Stimulated activated CD4-positive, alpha-beta T cell treated with anti-CD3 and anti-CD28 coated beads, Interleukin-1b, Interleukin-23, amount 100 ng/mL, for 48 hours (primary cell): Measurements from ENCODE around the gene LILRB3.
"Not testable (repeated sequence)": the region's sequence is repeated elsewhere in the genome, so short reads cannot be mapped to it uniquely, and the experiment has no call there.

Source experiments
- DNase-seq: peaks from one replicate; pipeline ENCODE4 v3.0.0-alpha.2; 2020

LILRB3 gene

DNA sequence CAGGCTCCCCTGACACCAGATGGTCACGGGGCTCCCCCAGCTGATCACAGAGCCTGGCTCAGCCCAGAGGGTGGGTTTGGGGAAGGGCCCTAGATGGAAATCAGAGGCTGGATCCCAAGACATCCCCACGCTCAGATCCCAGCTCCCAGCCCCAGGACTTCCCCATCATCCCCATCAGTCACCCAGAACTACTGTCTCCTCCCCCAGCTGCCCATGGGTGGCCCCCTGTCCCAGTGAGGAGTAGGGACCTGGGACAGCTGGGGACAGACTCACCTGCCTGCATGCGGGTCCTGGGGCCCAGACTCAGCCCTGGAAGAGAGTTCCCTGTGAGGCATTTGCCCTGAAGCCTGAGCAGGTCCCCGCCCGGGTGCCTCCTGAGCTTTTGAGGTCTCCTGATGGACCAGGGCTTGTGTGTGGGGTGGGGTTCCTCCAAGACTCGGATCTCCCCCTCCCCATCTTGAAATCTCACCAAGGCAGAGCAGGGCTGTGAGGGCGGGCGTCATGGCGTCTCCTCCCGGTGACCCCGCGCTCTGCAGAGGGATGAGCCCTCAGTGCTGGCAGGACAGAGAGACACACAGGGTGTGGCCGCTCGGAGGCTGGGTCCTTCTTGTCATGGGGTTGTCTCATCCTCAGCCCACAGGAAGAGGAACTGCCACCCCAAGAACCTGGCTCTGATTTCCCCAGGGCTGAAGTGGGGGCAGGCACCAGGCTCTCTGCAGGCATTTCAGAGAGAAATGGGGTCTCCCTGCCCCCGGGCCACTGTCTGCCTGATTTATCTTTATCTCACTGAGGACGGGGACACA lies at the start of gene LILRB3:
TSS of gene LILRB3 (minus strand) at position 534 of the 803 bp plus-strand sequence. CDS start at position 503, 31 bp downstream.
- not testable (repeated sequence) for DNase-seq

DNA sequence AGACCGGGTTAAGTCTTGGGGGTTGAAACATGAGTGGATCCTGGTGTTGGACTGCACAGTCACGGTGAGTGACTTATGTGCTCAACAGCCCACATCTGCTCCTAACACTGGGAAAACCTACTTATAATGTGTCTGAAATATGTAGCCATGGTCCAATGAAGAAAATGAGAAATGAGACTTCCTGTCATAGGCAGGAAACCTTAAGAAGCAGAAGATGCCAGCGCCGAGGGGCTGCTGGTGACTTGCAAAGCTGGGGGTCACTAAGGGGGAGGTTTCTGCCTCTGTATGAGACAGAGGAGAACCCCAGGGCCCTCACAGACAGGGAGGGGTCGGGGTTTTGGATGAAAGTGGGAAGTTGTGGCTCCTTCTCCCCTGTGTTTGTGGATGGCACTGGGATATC lies 49.4 kb upstream of the LILRB3 start:
- DNase-seq: not testable (repeated sequence)

DNA sequence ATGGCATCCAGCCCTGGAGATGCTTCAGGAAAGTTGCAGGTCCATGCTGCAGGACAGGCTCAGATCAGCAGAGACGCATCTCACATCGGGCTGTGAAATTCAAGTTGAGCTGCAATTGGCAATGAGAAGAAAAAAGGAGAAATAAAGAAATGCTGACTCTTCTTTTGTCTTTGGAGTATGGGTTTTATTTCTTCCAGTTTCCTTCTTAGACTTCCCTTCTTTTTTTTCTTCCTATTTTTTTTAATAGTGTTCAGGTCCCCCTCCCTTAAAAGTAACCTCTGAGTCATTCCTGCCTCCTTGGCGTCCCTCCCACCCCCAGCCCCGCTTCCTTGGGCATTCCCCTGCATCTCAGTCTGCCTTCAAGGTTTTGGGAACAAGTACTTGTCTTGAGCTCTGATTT lies 48.8 kb upstream of the LILRB3 start:
- DNase-seq: not testable (repeated sequence)

DNA sequence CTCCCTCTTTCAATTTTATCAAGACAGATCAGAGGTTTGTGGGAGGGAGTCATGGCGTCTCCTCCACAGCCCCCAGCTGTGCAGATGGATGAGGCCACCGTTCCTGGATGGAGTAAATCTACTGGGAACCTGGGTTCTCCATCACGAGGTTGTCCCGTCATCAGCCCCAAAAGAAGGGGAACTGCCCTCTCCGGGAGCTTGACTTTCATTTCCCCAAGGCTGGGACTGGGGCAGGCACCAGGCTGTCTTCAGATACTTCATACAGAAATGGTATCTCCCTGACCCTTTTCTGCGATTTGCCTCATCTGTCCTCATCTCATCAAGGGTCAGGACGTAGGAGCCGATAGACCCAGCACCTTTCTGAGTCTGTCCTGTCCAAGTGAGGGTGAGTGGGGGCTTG lies 48.3 kb upstream of the LILRB3 start:
- no peak for DNase-seq

DNA sequence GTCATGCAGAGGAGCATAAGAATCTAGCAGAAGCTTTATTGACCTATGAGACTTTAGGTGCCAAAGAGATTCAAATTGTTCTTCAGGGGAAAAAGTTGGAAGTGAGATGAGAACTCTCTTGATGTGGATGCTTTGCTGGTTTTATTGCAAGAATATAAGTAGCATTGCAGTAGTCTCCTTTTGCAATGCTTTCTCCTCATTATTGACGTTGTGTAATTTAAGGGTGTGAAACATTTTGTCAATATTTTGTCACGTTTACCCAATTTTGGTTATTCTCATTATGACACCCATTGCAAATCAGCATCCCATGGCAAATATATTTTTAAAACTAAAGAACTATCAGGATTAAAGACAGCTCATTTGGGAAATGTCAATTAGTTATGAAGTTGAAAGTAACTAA lies 46.1 kb upstream of the LILRB3 start:
- no peak for DNase-seq

DNA sequence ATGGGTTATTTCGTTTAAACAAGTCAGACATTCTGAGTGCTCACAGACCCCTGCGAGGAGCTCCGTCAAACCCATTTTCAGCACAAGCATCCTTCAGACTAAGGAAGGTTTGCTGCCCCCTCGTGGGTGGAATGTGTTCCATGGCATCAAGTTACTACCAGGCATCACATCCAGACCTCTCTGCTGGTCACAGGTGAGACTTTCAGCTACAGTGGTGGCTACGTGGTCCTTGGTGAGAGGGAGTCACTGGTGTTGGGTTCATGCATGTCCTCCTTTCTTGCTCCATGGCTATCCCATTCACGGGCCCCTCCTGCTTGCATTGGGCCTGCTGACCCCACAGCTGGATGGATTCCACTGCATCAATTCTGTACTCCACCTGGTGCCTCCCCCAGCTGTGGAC lies 43.3 kb upstream of the LILRB3 start:
- peak; percentile 71 for DNase-seq

DNA sequence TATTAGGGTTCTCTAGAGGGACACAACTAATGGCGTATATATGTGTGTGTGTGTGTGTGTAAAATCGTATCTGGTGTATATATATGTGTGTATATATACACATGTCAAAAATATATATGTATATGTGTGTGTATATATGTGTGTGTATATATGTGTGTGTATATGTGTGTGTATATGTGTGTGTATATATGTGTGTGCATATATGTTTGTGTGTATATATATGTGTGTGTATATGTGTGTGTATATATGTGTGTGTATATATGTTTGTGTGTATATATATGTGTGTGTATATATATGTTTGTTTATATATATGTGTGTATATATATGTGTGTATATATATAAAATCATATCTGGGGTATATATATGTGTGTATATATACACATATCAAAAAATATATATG lies 39.7 kb upstream of the LILRB3 start:
- no peak for DNase-seq

DNA sequence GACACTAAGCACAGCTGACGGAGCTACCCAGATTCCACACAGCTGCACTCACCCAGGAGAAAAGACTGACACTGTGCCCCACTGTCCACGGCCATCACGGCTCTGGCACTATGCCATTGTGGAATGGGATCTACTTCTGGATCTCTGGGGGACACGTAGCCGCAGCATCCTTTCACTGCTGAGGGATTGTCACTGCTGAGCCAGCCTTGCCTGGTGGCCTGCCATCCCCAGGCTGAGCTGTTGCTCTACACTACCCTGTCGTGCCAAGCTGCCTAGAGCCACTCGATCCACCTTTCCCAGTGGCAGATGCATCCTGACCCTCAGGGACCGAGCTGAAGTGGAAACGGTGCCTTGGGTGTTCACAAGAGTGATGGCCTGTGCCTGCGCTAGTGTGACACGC lies 39.3 kb upstream of the LILRB3 start:
- DNase-seq: no peak

DNA sequence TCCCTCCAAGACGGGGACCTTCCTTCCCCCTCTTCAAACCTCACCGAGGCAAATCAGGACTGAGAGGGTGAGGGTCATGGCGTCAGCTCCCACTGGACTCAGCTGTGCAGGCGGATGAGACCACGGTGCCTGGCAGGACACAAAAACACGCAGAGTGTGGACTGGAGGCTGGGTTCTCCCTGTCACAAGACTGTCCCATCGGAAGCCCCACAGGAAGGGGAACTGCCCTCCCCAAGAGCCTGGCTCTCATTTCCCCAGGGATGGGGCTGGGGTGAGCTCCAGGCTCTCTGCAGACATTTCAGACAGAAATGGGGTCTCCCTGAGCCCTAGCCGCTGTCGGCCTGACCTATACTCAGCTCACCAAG lies 34.3 kb upstream of the LILRB3 start, which contains the start of gene LILRB5:
TSS of gene LILRB5 (minus strand) at position 158 of the 365 bp plus-strand sequence. CDS start at position 78, 80 bp downstream.
- no peak for DNase-seq

DNA sequence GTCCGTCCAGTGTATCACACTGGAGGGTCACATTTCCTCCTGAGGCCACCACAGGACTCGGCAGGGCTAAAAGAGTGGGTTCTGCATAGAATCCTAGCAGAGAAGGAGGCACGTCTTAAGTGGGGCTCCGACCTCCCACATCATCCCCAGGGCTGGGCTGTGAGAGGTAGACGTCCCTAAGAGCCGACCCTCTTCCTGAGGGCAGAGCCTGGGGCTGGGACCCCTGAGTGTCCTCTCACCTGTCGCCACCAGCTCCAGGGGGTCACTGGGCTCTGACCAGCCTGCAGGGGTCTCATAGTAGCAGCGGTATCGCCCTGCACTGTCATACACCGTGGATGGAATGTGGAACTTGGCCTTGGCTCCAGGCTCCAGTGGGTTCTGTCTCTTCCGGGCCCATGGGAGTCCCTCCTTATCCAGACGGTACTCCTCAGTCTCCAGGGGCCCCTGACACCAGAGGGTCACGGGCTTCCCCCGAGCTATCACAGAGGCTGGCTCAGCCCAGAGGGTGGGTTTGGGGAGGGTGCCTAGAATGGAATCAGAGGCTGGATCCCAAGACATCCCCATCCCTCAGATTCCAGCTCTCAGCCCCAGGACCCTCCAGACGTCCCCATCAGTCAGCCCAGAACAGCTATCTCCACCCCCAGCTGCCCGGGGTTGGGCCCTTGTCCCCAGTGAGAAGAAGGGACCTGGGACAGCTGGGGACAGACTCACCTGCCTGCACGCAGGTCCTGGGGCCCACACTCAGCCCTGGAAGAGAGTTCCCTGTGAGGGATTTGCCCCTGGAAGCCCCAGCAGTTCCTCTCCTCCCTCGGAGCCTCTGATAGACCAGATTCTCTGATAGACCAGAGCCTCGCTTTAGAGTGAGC lies 33.7 kb upstream of the LILRB3 start:
- no peak for DNase-seq

DNA sequence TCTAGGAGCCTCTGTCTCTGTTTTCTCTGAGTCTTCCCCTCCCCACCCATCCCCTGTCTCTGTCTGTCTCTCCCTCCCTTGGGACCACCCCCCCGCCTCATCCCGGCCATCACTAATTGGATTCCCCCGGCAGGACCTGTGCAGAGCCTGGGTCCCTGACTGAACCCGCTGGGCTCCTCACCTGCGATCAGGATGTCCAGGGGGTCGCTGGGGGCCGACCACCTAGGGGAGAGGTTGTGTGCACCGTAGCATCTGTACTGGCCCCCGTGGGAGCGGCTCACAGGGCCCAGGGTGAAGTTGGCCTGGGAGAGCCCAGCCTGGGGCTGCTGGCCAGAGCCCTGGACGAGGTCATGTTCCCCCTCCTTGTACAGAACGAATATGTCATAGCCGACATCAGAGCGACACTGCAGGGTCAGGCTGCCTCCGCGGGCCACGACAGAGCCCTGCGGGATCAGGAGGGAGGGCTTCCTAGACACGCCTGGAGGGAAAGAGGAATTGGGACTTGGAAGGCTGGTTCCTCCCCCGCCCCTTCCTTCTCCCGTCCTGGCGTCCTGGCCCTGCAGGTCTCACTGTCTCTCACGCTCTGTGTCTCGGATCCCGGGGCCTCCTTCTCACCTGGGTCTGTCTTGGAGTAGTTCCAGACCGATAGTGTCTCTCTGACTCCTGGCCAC lies 32.4 kb upstream of the LILRB3 start:
- DNase-seq: no peak

DNA sequence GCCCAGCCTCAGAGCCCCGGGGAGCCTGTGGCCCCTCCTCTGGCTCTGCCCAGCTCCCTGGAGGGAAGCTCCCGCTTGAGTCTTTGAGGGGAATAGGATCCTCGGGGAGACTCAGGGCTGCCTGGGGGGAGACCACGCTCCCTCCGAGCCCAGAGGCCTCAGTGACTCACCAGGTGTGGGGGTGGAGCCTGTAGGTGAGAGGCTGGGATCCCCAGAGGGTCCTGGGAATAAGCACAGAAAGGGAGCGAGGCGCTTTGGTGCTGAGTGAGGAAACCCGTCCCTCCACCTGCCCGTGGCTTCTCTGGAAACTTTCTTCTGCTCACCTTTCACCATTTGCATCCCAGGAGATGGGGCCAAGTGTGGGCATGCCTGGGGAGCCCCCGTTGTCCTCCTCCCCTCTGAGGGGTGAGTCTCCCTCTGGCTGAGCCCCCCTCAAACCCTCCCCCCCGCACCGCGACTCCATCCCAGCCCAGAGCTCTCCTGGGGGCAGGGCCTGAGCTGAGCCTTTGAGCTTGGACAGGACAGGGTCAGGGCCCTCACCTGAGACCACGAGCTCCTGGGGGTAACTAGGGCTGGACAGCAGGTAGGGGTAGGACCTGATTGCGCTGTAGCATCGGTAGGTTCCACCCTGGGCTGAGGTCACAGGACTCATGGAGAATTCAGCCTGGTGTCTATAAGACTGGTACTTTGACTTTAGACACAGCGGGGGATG lies 31.5 kb upstream of the LILRB3 start:
- no peak for DNase-seq

DNA sequence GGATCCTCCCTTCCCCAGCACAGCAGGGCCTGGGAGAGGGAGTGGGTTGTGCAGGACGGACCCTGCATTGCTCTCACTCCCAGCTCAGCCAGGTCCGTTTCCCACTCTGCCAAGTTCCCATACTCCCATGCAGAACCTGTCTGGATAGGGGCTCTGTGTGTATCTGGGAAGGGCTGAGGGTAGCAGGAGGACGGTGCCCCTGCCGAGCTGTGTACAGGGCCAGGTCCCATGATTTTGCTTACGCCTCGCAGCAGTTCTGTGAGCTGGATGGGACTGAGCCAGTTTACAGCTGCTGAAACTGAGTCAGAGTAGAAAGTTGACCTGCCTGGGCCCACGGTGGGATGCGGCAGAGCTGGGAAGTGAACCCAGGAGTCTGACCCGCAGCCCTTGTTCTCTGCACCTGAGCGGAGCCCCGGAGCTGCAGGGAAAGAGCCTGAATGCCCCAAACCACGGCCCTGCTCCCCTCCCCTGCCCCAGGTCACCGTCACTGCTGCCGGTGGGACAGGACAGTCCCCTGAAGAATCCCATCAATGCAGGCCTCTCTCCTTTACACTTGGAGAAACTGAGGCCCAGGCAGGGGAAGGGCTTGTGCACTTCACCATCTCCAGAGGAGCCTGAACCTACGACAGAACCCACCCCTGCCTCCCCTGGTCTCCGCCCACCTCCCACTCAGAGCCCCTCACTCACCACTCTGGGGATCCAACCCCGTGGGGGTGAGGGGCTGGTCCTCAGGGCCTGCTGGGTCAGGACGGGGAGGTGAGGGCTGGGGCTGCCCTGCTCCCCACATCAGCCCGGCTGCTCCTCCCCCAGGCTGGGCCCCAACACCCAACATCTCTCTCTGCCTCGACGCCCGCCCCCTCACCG lies 30.8 kb upstream of the LILRB3 start:
- DNase-seq: no peak

DNA sequence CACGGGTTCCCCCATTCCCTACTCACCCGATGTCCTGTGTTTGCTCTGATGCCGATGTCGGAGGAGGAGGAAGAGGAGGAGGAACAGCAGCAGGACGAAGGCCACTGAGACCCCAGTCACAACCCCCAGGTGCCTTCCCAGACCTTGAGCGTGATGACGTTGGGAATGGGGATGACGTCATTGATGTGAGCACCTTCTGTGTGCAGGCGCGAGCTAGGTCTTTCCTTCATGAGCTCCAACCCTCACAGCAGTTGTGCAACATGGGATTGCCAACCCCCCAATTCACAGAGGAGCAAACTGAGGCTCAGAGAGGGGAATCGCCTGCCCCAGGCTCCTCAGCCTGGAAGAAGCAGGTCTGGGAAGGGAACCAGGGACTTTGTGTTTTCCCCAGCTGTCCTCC lies 30.0 kb upstream of the LILRB3 start:
- DNase-seq: no peak

DNA sequence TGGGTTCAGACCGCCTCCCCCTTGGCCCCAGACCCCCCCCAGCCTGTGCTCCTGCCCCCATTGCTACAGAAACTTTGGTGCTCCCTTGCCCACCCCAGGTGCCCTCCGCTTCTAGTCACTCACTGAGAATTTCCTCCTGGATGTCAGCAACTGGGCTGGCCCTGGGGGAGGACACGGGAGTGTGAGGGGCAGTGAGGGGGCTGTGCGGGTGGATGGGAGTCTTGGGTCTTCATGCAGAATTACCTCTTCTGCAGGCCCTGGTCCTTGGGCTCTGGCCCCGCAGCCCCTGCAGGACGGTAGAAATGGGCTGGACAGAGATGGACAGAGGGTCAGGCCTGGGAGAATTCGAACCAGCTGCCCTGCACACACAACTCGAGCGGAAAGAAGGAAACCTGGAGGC lies 29.4 kb upstream of the LILRB3 start:
- no peak for DNase-seq

DNA sequence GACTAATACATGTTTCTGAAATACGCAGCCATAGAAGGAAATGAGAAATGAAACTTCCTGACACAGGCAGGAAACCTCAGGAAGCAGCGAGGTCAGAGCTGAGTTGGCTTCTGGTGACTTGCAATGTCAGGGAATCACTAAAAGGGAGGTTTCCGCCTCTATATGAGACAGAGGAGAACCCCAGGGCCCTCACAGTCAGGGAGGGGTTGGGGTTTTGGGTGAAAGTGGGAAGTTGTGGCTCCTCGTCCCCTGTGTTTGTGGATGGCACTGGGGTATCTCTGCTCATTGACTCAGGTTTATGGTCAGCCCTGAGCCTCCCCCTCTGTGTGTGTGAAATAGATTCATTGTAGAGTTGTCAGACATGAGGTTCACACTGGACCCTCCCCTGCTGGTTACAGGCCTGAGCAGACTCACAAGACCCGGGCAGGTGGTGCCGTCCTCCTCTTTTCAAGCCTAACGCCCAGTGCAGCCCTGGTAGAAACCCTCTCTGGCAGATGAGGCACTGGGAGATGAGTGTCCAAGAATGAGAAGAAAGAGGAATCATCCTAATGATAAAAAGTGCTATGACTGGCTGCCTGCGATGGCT lies 25.3 kb upstream of the LILRB3 start:
- peak; percentile 59 for DNase-seq

DNA sequence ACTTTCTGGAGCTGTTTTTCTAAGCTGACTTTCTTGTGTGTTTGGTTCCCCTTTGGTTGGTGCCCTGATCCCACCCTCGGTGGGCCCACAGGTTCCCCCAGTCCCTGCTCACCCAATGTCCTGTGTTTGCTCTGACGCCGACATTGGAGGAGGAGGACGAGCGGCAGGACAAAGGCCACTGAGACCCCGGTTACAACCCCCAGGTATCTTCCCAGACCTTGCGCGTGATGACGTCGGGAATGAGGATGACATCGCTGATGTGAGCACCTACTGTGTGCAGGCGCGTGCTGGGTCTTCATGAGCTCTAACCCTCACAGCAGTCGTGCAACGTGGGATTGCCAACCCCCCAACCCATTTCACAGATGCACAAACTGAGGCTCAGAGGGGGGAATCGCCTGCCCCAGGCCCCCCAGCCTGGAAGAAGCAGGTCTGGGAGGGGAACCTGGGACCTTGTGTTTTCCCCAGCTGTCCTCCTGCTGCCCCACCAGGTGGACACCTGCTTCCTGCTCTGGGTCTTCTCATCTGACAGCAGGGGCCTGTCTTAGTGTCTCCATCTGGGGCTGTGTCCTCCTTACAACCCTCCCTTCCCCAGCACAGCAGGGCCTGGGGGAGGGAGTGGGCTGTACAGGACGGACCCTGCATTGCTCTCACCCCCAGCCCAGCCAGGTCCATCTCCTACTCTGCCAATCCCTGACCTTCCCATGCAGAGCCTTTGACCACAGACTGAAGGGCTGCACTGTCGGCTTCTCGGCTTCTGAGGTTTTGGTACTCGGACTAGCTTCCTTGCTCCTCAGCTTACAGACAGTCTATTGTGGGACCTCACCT lies 24.5 kb upstream of the LILRB3 start:
- no peak for DNase-seq

DNA sequence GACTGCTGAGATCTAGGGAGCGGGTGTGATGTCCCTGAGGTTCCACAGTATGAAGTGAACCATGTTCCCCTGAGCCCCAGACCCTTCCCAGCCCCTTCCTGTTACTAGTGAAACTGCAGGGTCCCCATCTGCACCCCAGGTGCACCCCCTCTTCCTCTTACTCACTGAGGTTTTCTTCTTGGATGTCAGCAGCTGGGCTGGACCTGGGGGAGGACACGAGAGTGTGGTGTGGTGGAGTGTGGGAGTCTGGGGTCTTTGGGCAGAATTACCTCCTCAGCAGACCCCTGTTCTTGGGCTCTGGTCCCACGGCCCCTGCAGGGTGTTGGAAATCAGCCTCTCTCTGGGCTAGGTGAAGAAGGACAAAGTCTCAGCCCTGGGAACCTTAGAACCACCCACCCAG lies 23.1 kb upstream of the LILRB3 start:
- no peak for DNase-seq

DNA sequence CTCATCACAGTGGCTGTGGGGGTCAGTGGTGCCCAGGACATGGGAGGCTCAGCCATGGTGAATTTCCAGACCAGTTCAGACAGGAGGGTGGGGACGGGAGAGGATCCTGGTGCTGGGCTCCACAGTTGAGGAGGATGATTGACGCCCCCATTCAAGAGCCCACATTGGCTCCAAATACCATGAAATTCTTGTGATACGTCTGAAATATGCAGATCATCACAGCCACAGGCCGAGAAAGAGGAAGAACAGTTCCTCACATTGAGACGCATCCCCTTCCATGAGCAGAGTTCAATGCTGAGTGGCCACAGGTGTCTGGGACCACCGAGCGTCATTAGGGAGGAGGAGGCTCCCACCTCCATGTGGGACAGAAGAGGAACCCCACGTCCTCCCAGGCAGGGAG lies 21.0 kb upstream of the LILRB3 start:
- not testable (repeated sequence) for DNase-seq

DNA sequence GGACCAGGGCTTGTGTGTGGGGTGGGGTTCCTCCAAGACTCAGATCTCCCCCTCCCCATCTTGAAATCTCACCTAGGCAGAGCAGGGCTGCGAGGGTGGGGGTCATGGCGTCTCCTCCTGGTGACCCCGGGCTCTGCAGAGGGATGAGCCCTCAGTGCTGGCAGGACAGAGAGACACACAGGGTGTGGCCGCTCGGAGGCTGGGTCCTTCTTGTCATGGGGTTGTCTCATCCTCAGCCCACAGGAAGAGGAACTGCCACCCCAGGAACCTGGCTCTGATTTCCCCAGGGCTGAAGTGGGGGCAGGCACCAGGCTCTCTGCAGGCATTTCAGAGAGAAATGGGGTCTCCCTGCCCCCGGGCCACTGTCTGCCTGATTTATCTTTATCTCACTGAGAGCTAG lies 19.8 kb upstream of the LILRB3 start, which contains the start of gene LILRA6:
TSS of gene LILRA6 (minus strand) at position 145 of the 400 bp plus-strand sequence.
- not testable (repeated sequence) for DNase-seq
